Hepatic stellate cell (primary cell): ENCODE measurements around the gene COL5A3.
"Not testable (repeated sequence)": the region's sequence is repeated elsewhere in the genome, so short reads cannot be mapped to it uniquely, and the experiment has no call there.

ENCODE experiments used
- DNase-seq: peaks from one replicate; pipeline ENCODE4 v3.0.0; 2011; ENCODE audit warnings: low spot score

COL5A3 gene

DNA sequence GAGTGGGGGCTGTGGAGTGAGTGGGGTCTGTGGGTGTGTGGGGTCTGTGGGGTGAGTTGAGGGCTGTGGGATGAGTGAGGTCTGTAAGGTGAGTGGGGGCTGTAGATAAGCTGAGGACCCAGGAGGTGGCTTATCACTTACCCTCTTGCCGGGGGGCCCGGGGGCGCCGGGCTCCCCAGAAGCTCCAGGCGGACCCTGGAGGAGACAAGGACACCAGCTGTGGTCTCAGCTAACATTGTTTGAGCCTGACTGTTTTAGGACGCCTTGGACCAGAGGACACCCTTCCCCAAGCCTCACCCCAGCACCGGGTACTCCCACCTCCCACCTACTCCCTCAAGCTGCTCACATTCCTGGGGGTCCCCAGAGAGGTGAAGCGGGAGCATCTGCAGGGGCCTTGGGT is 39.8 kb downstream of the COL5A3 start:
- no peak for DNase-seq

DNA sequence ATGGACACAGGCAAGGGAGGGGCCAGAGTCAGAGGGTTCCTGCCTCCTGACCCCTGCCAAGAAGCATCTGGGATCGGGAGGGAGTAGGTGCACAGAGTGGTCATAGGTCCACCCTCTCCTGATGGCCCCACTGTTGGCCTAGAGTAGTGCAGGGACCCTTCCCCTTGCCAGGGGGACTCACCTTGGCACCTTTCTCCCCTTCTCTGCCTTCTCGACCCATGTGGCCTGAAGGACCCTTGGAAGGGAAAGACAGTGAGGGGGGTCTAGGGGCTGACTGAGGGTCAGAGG is 40.7 kb downstream of the COL5A3 start:
- no peak for DNase-seq

DNA sequence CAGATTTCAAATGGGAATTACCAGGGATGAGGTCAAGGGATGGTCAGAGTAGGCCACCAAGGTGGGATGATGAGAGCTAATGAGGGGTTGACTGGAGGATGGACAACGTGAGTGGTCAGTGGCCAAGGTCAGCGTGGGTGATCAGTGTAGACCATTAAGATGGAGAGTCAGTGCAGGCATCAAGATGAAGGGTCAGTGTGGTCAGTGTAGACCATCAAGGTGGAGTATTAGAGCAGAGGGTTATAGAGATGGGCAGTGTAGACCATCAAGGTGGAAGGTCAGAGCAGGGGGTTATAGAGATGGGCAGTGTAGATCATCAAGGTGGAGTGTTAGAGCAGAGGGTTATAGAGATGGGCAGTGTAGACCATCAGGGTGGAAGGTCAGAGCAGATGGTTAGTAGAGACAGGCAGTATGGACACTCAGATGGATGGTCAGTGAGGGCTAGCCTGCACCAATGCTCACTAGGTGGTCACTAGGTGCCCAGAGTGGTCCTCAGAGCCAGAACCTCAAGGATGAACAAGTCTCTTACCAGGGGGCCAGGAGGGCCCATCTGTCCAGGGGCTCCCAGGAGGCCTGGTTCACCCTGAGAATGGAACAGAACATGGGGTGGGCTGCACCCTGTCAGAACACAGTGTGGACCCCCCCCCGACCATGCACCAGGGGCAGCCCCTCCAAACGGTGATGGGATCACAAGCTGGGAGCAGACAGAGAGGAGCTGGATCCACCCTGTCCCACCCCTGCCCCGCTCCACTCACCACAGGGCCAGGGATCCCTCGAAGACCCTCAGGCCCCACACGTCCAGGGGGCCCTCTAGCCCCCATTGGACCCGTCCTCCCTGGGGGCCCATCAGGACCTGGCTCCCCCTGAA is 41.2 kb downstream of the COL5A3 start:
- DNase-seq, result no peak

DNA sequence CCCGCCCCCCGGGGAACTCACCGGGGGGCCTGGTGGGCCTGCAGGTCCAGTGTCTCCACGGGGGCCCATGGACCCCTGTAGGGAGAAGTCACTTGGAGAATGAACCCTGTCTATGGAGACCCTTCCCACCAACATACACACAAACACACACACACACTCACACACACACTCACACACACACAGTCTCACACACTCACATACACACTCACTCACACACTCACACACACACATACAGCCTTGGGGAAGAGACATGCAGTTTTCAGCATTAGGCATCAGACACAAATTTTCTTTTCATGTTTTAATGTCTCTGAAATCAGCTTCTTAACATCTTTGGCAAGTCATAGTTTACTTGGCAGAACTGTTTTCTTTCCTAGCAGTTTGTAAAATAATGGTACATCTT is 43.0 kb downstream of the COL5A3 start:
- no peak for DNase-seq

DNA sequence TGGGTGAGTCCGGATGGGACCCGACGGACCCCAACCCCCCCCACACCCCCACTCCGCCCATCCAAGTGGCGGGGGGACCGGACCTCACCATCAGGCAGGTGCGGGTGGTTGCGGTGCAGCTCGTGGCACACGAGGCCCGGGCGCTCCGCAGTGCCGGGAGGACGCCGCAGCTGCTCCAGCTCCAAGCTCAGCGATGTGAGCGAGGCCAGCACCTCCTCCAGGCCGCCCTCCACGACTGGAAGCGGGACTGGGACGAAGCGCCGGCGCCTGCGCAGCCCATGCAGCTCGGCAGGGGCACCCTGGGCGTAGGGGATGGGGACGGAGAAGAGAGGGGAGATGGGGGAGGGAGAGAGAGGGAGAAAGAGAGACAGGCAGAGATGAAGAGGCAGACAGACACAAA is 43.9 kb downstream of the COL5A3 start:
- no peak for DNase-seq

DNA sequence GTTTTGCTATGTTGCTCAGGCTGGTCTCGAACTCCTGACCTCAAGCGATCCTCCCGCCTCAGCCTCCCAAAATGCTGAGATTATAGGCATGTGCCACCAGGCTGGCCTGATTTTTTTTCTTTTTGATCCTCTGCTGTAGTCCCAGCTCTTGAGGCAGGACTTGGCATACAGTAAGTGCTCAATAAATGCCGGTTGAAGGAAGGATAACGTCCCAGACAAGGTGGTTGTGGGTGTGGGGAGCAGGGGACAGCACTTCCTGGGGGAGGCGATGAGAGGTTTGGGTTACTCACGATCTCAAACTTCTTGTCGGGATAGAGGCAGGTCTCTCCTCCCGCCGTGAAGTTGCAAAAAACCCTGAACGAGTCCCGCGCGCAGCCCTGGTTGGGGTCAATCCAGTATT is 44.3 kb downstream of the COL5A3 start:
- no peak for DNase-seq

DNA sequence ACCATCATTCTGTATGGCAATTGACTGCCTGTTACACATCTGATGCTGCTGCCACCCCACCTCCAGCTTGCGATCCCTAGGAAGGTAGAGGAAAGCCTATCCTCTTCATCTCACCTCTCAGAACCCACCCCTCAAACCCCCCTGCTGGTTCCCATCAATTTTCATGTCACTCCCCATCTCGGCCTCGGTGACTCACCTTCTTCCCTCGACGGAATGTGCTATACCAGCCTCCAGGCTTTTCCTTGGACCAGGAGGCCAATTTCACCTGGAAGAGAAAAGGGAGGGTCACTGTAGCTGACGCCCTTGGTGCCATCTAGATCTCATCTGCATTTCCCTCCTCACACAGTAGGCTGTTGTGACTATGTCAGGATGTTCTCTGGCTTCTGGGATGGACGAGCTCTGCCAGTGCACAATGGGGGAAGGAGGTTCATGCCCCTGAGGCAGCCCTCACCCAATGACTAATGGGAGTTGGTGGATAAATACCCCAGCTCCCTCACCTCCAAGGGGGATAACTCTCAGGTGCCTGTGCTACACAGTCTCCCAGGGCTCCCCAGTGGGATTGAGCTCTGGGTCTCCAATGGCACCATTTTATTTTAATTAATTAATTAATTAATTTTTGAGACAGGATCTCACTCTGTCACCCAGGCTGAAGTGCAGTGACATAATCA is 47.5 kb downstream of the COL5A3 start:
- no peak for DNase-seq

DNA sequence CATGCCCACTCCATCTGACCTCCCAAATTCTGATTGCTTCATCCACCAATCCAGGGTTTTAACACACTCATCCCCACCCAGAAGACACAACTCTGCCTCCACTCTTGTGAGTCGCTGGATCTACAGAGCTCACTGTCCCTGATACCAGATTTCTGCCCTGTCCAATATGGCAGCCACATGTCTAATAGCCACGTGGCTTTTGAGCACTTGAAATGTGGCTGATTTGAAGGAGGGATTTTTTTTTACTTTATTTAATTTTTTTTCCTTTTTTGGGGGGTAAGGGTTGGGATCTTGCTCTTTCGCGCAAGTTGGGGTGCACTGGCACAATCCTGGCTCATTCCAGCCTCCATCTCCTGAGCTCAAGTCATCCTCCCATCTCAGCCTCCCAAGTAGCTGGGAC is 49.2 kb downstream of the COL5A3 start:
- DNase-seq, result no peak

DNA sequence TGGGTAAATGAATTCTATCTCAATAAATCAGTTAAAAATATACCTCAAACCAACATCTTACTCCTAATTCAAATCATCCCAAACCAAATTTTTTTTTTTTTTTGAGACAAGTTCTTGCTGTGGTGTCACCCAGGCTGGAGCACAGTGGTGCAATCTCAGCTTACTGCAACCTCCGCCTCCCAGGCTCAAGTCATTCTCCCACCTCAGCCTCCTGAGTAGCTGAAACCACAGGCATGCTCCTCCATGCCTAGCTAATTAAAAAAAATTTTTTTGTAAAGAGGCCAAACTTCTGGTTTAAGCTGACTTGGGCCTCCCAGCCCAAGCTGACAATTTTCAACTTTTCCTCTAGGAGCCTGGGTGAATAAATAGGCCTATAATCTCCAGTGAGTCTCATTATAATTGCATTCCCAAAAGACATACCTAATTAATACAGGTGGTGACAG is 51.9 kb downstream of the COL5A3 start:
- DNase-seq, result peak; percentile 82

DNA sequence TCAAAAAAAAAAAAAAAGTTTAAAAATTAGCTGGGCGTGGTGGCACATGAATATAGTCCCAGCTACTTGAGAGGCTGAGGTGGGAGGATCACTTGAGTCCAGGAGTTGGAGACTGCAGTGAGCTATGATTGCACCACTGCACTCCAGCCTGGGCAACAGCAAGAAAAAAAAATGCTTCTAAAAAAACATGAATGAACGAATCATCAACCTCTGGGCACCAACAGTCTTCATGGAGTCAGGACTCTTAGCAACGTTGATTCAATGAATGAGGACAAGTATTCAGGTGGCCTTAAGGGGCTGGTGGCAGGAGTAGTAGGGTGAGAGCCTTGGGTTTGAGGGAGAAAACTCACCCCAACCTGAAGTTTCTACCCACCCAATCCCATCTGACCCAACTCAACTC is 53.3 kb downstream of the COL5A3 start:
- DNase-seq, result no peak

DNA sequence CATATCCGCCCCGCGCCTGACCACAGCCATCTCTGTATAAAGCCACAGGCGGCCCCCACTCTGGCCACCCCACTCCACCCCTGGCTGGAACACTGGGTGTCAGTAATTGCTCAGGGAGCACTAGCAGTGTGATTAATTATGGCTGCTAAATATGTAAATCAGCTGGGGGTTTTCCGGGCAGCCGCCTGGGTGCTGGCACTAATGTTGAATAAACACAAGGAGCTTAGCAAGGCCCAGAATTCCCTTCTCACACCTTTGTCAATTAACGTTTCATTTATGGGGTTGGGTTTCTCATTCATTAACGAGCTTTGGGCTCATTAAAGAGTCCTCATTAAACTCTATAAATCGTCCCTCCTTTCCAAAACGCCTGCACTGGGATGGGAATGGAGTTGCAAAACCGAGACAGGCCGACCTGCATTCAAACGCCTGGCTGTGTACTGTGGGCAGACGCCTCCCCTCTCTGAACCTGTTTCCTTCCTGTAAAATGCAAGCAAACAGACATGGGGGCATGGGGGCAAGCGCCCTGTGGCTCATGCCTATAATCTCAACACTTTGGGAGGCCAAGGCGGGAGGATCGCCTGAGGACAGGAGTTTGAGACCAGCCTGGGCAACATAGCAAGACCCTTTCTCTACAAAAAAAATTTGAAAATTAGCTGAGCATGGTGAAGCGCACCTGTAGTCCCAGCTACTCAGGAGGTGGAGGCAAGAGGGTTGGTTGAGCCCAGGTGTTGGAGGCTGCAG is 56.3 kb downstream of the COL5A3 start:
- DNase-seq, result no peak

DNA sequence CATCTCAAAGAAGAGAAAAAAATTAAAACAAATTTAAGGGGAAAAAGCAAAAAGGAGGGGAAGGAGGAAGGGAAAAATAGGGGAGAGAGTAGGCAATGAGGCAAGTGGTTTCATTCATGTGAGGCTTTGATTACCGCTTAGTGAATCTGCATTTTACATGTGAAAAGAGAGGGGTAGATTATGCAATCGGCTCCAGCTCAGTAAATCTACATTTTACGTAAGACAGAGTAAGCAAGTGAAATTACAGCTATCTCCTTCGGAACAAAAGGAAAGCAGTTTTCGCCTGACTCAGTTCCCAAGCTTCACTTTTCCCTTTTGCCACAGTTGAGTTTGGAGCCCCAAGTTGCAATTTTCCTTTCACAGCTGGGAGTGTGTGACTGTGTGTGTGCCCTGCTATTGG is 58.0 kb downstream of the COL5A3 start:
- no peak for DNase-seq

DNA sequence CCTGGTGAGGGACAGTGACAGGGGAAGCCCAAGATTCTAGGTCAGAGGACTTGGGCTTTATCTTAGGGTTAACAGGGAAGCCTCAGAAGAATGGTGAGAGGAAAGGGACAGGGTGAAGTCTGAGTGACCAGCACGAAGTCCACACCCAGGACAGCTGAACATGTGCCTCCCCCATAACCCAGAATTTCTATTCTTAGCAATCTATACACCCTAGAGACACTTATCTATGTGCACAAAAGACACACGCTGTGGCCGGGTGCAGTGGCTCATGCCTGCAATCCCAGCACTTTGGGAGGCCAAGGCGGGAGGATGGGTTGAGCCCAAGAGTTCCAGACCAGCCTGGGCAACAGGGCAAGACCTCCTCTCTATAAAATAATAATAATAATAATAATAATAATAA is 62.9 kb downstream of the COL5A3 start:
- no peak for DNase-seq

DNA sequence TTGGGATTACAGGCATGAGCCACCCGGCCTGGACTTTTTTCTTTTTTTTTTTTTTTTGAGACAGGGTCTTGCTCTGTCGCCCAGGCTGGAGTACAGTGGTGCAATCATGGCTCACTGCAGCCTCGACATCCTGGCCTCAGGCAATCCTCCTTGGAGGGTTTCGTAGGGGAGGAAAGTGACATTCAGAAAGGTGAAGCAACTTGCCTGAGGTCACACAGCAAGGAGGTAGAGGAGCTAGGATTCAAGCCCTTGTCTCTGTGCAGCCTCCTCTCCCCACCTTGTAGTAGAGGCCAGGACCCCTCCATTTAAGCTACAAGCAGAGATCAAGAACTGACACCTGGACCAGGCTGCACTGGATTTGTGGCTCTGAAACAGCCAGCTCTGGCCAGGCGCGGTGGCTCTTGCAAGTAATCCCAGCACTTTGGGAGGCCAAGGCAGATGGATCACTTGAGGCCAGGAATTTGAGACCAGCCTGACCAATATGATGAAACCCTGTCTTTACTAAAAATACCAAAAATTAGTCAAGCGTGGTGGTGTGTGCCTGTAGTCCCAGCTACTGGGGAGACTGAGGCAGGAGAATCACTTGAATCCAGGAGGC is 63.7 kb downstream of the COL5A3 start:
- DNase-seq, result not testable (repeated sequence)

DNA sequence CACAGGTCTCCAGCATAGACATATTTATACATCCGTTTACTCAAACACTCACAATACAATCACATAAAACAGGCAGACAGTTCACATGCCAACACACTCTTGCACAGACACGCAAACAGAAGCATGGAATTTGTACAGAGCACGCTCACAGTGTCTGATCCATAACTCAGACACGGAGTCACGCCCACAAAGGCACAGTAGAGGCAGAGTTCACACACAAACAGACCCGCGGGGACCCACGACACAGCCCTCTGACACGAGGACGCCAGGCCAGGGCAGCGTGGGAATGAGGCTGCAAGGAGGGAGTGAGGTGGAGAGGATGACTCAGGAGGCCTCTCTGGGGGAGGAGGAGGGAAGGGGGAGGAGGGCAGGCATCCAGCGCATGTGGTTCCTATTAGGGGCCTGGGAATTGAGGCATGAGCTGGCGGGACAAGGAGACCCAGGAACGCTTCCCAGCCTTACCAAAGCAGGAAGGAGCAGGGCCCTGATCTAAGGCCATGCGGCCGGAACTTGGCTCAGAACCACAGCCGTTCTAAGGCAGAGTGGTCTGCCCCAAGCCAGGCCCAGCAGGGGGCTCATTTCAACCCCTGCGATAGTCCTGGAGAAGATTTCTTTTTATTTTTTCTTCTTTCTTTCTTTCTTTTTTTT is 64.9 kb downstream of the COL5A3 start:
- DNase-seq, result peak; percentile 89

DNA sequence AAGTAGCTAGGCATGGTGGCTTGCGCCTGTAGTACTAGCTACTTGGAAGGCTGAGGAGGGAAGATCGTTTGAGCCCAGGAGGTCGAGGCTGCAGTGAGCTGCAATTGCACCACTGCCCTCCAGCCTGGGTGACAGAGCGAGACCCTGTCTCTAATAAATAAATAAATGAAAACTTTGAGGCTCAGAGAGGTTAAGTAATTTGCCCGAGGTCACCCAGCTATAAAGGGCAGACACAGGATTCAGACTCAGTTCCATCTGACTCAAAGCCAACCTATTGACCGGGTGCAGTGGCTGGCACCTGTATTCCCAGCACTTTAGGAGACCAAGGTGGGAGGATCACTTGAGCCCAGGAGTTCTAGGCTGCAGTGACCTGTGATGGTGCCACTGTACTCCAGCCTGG is 66.6 kb downstream of the COL5A3 start:
- no peak for DNase-seq

DNA sequence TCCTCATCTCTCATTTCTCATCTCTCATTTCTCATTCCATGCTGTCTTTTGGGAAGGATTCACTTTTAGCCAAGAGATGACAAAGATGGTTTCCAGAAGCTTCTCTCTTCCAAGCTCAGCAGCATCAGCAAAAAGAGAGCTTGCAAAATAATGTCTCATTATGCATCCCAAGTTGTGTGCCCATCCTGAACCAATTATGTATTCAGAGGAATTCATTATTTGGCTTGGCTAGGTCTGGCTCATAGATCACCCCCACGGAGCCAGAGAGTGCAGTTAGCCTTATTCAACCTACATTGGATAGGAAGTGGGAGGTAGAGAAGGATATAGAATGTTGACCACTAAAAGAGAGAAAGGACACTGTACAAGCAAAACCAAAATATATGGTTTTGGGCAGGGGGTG is 68.6 kb downstream of the COL5A3 start:
- no peak for DNase-seq

DNA sequence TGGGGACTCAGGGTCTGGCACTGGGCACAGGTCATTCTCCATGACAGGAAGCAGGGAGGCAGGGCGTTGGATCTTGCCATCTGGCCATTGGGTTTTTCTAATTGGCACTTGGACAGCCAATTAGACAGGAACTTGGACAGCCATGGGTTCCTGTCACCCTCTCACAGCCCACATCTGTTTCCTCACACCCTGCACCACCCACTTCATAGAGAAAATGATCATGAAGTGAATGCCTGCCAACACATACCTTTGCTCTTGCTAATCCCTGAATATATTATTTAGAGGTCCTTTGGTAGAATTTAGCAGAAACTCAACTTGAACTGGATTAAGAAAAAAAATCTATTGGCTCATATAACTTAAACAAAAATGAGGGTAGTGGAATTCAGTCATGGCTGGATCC is 69.1 kb downstream of the COL5A3 start:
- no peak for DNase-seq

DNA sequence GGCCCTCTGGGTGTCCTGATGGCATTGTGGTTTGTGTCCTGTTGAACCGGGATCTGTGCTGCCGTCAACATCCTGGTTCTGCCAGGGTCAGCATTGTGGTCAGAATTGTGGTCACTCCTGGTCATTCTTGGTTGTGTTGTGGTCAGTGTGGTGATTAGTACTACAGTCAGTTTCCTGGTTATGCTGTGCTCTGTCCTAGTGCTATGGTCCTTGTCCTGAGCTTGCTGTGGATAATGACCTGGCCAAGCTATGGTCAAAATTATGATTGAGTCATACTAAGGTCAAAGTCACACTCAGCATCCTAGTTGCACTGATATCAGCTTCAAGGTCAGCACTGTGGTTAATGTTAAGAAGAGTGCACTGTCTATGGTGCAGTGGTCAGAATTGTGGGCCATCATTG is 69.5 kb downstream of the COL5A3 start:
- no peak for DNase-seq

DNA sequence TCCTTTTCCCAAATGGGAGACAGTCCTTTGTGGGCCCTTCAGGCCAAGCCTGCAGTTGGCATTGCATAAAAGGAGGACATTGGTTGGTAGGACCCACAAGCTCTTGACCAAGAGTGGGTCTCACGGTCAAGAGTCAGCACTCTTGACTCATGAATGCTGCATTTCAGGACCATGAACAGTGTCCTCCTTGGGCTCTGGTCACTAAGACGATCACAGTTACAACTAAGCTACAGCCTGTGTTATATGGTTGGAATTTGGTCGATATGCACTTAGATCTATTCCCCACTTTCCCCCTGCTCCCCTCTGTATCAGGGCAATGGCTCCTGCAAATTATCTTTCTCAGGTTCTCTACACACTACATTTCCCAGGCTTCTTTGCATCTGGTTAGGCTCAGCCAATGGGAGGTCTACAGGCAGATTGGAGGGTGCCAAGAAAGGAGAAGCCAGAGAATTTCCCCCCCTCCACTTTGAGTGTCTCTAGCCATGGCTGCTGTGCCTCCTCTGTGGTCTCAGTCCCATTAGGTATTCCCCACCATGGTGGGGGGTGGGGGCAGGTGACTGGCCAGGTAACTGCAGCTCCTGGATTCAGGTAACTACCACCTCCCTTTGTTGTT is 70.9 kb downstream of the COL5A3 start:
- no peak for DNase-seq

DNA sequence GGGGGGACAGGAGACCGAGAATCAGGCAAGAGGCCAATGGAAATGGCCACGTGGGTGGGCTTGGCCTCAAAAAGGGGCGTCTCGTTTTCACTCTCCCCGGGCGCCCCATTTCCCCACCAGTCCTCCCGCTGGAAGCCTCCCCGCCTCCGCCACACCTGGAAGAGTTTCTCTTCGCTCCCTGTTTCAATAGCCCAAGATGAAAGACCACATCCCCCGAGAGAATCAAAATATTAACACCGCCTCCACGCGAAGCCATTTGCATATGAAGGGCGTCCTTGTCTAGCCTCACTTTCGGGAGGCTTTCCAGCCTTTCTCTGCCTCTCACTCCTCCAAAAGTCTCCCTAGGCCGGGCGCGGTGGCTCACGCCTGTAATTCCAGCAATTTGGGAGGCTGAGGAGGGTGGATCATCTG is 73.3 kb downstream of the COL5A3 start:
- DNase-seq, result no peak
